DND-41 (cell line): ENCODE results near the gene FAM222A.

Experiments used
- ATAC-seq: fragments of 200-7000 bp; cut with Tn5 transposase; 3 replicates; pipeline ENCODE4 v1.9.1; 2021; ENCODE audit warnings: low read depth; ENCODE audit not compliant: insufficient read depth
- DNase-seq: peaks from one replicate; pipeline ENCODE4 v3.0.0-alpha.2; 2020
- H2AFZ ChIP-seq: 2 replicates; pipeline ENCODE4 v1.6.0; 2012; ENCODE audit warnings: low read depth, low read length
- H3K27ac ChIP-seq: 2 replicates; pipeline ENCODE4 v1.5.1; 2012; ENCODE audit warnings: low read length, inconsistent platforms
- H3K27me3 ChIP-seq: fragments of 200-600 bp; sonication (generic); 2 replicates; pipeline ENCODE4 v1.6.0; 2012; ENCODE audit warnings: low read length, mild to moderate bottlenecking, inconsistent platforms; ENCODE audit not compliant: insufficient read depth, poor library complexity
- H3K36me3 ChIP-seq: 2 replicates; pipeline ENCODE4 v1.5.1; 2012; ENCODE audit warnings: low read length, inconsistent platforms; ENCODE audit not compliant: insufficient read depth
- H3K4me1 ChIP-seq: 2 replicates; pipeline ENCODE4 v1.5.1; 2012; ENCODE audit warnings: mild to moderate bottlenecking, low read length; ENCODE audit not compliant: insufficient read depth
- H3K4me2 ChIP-seq: 2 replicates; pipeline ENCODE4 v1.6.0; 2012; ENCODE audit warnings: mild to moderate bottlenecking, moderate library complexity, low read length, inconsistent platforms; ENCODE audit not compliant: insufficient read depth
- H3K4me3 ChIP-seq, 2 experiments: fragments of 200-600 bp in 1 of 2; shearing (Covaris generic) in 1 of 2; 2 replicates each; pipeline ENCODE4 v1.5.1; 2012 to 2016; ENCODE audit warnings: inconsistent platforms in 2 of 2, low read length in 2 of 2, mild to moderate bottlenecking in 2 of 2, low read depth in 1 of 2, moderate library complexity in 1 of 2
- H3K79me2 ChIP-seq: 2 replicates; pipeline ENCODE4 v1.6.0; 2012; ENCODE audit warnings: low read length, inconsistent platforms; ENCODE audit not compliant: insufficient read depth
- H3K9ac ChIP-seq: 2 replicates; pipeline ENCODE4 v1.6.0; 2012; ENCODE audit warnings: low read depth, mild to moderate bottlenecking, inconsistent platforms, low read length, moderate library complexity
- H3K9me3 ChIP-seq: 2 replicates; pipeline ENCODE4 v1.5.1; 2012; ENCODE audit warnings: low read length, moderate library complexity, mild to moderate bottlenecking, inconsistent platforms; ENCODE audit not compliant: insufficient read depth, severe bottlenecking
- H4K20me1 ChIP-seq: 2 replicates; pipeline ENCODE4 v1.6.0; 2012; ENCODE audit warnings: low read length; ENCODE audit not compliant: insufficient read depth
- EZH2 ChIP-seq: IDR thresholded peaks from 3 replicates; pipeline ENCODE4 v1.6.1; 2012; ENCODE audit warnings: borderline replicate concordance, low read depth, mild to moderate bottlenecking, moderate library complexity, low read length, inconsistent platforms; ENCODE audit not compliant: severe bottlenecking
- TF ChIP-seq, protein P1 (sequence below): IDR thresholded peaks from 2 replicates; pipeline ENCODE4 v1.5.1; 2012; ENCODE audit warnings: borderline replicate concordance, low read length, moderate library complexity, mild to moderate bottlenecking; ENCODE audit not compliant: poor library complexity, severe bottlenecking; ENCODE audit errors: extremely low read depth

Gene FAM222A

GRCh38 chr12:109716512-109717389 lies 3.1 kb downstream of the FAM222A start:
- ATAC-seq = no peak

GRCh38 chr12:109717390-109718357 lies 4.0 kb downstream of the FAM222A start:
- TF ChIP-seq, protein P1, sequence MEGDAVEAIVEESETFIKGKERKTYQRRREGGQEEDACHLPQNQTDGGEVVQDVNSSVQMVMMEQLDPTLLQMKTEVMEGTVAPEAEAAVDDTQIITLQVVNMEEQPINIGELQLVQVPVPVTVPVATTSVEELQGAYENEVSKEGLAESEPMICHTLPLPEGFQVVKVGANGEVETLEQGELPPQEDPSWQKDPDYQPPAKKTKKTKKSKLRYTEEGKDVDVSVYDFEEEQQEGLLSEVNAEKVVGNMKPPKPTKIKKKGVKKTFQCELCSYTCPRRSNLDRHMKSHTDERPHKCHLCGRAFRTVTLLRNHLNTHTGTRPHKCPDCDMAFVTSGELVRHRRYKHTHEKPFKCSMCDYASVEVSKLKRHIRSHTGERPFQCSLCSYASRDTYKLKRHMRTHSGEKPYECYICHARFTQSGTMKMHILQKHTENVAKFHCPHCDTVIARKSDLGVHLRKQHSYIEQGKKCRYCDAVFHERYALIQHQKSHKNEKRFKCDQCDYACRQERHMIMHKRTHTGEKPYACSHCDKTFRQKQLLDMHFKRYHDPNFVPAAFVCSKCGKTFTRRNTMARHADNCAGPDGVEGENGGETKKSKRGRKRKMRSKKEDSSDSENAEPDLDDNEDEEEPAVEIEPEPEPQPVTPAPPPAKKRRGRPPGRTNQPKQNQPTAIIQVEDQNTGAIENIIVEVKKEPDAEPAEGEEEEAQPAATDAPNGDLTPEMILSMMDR = no peak
- TF ChIP-seq EZH2 = no peak
- ATAC-seq (no peak), DNase-seq (no peak)
- Histone ChIP-seq H2AFZ (no peak overlapping the region), H3K27me3 (peaks cover 11% of the 10 kb centered on the region), H3K4me2 (no peak overlapping the region), H4K20me1 (peaks cover 33% of the 10 kb centered on the region), H3K27ac (no peak overlapping the region), H3K4me1 (peaks cover 12% of the 10 kb centered on the region), H3K4me3 (no peak overlapping the region), H3K36me3 (no peaks in the 10 kb centered on the region), H3K9me3 (no peaks in the 10 kb centered on the region), H3K9ac (no peak overlapping the region), H3K79me2 (no peaks in the 10 kb centered on the region)

More at GRCh38 chr12:109716512-109717389, 3.1 kb downstream of the FAM222A start:
- no peaks in the 10 kb centered on the region for H3K79me2 ChIP-seq
- H3K27me3 ChIP-seq = peaks cover 11% of the 10 kb centered on the region
- H4K20me1 ChIP-seq = peaks cover 33% of the 10 kb centered on the region
- no peak overlapping the region for H3K4me2 ChIP-seq
- no peak overlapping the region for H2AFZ ChIP-seq
- TF ChIP-seq, protein P1 = no peak
- TF ChIP-seq EZH2 = no peak
- H3K4me1 ChIP-seq = peaks cover 12% of the 10 kb centered on the region
- no peaks in the 10 kb centered on the region for H3K9me3 ChIP-seq
- H3K27ac ChIP-seq = no peak overlapping the region
- H3K9ac ChIP-seq = no peak overlapping the region
- H3K36me3 ChIP-seq = no peaks in the 10 kb centered on the region
- no peak overlapping the region for H3K4me3 ChIP-seq
- no peak for DNase-seq

DNA sequence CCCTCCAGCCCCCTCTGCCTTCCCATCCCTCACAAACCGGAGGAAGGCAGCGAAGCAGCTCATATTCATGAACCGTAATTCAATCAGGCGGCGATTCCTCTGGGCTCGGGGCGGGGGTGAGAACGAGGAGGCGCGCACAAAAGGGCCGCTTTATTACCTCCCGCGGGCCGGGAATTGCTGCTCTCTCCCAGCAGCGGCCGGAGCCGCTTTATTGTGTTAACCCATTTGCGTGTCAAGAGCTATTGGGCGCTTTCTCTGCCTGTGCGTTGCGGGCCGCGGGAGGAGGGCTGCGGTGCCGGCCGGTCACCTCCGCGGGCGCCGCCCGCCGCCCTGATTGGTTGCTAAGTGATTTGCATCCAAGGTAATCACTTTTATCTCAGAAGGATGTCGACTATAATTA lies 4.8 kb downstream of the FAM222A start:
- no peaks in the 10 kb centered on the region for H3K79me2 ChIP-seq
- peaks cover 11% of the 10 kb centered on the region for H3K27me3 ChIP-seq
- H3K9ac ChIP-seq = no peak overlapping the region
- no peak for ATAC-seq
- H3K36me3 ChIP-seq = no peaks in the 10 kb centered on the region
- H3K4me3 ChIP-seq = no peak overlapping the region
- H2AFZ ChIP-seq = no peak overlapping the region
- no peak for DNase-seq
- no peaks in the 10 kb centered on the region for H3K9me3 ChIP-seq
- peaks cover 8% of the 10 kb centered on the region; the same call in 1 of the 2 replicates for H3K4me1 ChIP-seq
- no peak overlapping the region for H3K4me2 ChIP-seq
- H3K27ac ChIP-seq = no peak overlapping the region
- H4K20me1 ChIP-seq = peaks cover 37% of the 10 kb centered on the region
- TF ChIP-seq, protein P1 = no peak
- TF ChIP-seq EZH2 = no peak
